ENCODE measurements around the gene ARID5B. TPM values are rescaled to one million over a fixed set of nuclear protein-coding genes. Genes with fewer than 3 reads are reported as not detected.

The ARID5B gene
- total and polyA plus RNA-seq, 2 donors (not counting 3 experiments of a cell fraction or from before 2014, with no cell fraction given): 5.6 to 8.9 TPM

GRCh38 chr10:61918140-61918539 is 16.6 kb downstream of the ARID5B start:
- Histone ChIP-seq H3K27ac (ENCODE audit: insufficient read depth, low read depth, low read length) (no peak overlapping the region), H3K4me3 (replicated peaks in 1 of 3; ENCODE audit: insufficient read depth in 1 of 3, low read depth in 1 of 3, low read length in 3 of 3) (no peak overlapping the region), H3K9me3 (replicated peaks; ENCODE audit: control insufficient read depth, insufficient read depth, low read length) (no peaks in the 10 kb centered on the region), H3K4me2 (ENCODE audit: insufficient read depth, low read length) (no peak overlapping the region), H3K27me3 (ENCODE audit: control insufficient read depth in 2 of 2, insufficient read depth in 2 of 2, low read length in 2 of 2) (no peaks in the 10 kb centered on the region), H3K9me1 (replicated peaks; ENCODE audit: control insufficient read depth, extremely low read depth, insufficient read depth, low read length) (no peaks in the 10 kb centered on the region), H3K9ac (replicated peaks; ENCODE audit: extremely low read depth, insufficient read depth, low read length) (no peak overlapping the region), H4K20me1 (replicated peaks; ENCODE audit: control insufficient read depth, extremely low read depth, insufficient read depth, low read length) (no peaks in the 10 kb centered on the region), H3K36me3 (ENCODE audit: control insufficient read depth in 2 of 2, extremely low read depth in 1 of 2, insufficient read depth in 2 of 2, low read length in 2 of 2) (no peaks in the 10 kb centered on the region), H2AFZ (ENCODE audit: low read depth, low read length) (no peak overlapping the region), H3K4me1 (ENCODE audit: control insufficient read depth, extremely low read depth, insufficient read depth, low read length) (no peaks in the 10 kb centered on the region), H3K79me2 (ENCODE audit: control insufficient read depth, insufficient read depth, low read length) (no peaks in the 10 kb centered on the region)
- dilution Hi-C loops (cut with MboI; ENCODE audit: extremely low pct_ligation_motif_present, low sequenced_read_pairs): no loop called here
- no TSS peak for BruUV-seq (replicated peaks)
- CTCF ChIA-PET: no interaction called here
- TF ChIP-seq EZH2 (IDR thresholded peaks at IDR 0.05; ENCODE audit: borderline replicate concordance, low read depth, low read length, severe bottlenecking) (no peak), GATA2 (IDR thresholded peaks at IDR 0.05; ENCODE audit: insufficient read depth, insufficient read length, low read depth, low read length) (no peak), MAX (IDR thresholded peaks at IDR 0.05; ENCODE audit: insufficient read depth, insufficient read length) (no peak), POLR2A (IDR thresholded peaks at IDR 0.05; ENCODE audit: low read depth, low read length) (no peak), FOS (IDR thresholded peaks at IDR 0.05; ENCODE audit: borderline replicate concordance, insufficient read depth, low read length) (no peak), MYC (IDR thresholded peaks at IDR 0.05; ENCODE audit: low read depth, low read length) (no peak), CTCF (IDR thresholded peaks at IDR 0.05; ENCODE audit: extremely low read depth in 1 of 2, insufficient read depth in 1 of 2, low read depth in 1 of 2, low read length in 2 of 2) (no peak), JUN (IDR thresholded peaks at IDR 0.05; ENCODE audit: borderline replicate concordance, insufficient read depth, insufficient read length, low read depth) (no peak), POLR2AphosphoS5 (IDR thresholded peaks at IDR 0.05; ENCODE audit: insufficient read depth, low read depth, low read length) (no peak)
- no peak for FAIRE-seq
- DNase-seq (ENCODE audit: low read depth, low spot score): no peak
- intact Hi-C loops (cut with micrococcal nuclease): no loop called here
- POLR2A ChIA-PET: no interaction called here

Measured in endothelial cell of umbilical vein (primary cell).